AG20443 (cell line): ENCODE data around the gene CTCFL.

ENCODE experiments used
- DNase-seq: peaks from one replicate; pipeline ENCODE4 v3.0.0; 2012; ENCODE audit warnings: low spot score, mixed read lengths

CTCFL gene

GRCh38 chr20:57559658-57560553 lies 35.0 kb upstream of the CTCFL start:
- no peak for DNase-seq

- no peak for DNase-seq
Observed at GRCh38 chr20:57559289-57559634, 34.3 kb upstream of the CTCFL start.

- DNase-seq: no peak
Observed at GRCh38 chr20:57558614-57559288, 33.8 kb upstream of the CTCFL start.

- DNase-seq: no peak
Observed at GRCh38 chr20:57557926-57558613, 33.1 kb upstream of the CTCFL start.

- DNase-seq: no peak
Observed at GRCh38 chr20:57556980-57557274, 32.0 kb upstream of the CTCFL start.

- DNase-seq: no peak
Observed at GRCh38 chr20:57555457-57556184, 30.7 kb upstream of the CTCFL start.

GRCh38 chr20:57553376-57554018 lies 28.6 kb upstream of the CTCFL start:
- no peak for DNase-seq

GRCh38 chr20:57552471-57552870 lies 27.5 kb upstream of the CTCFL start:
- DNase-seq: no peak

- no peak for DNase-seq
Observed at GRCh38 chr20:57548177-57549058, 23.5 kb upstream of the CTCFL start.

GRCh38 chr20:57546956-57547649 lies 22.2 kb upstream of the CTCFL start:
- DNase-seq: no peak

- no peak for DNase-seq
Observed at GRCh38 chr20:57545927-57546662, 21.2 kb upstream of the CTCFL start.

- DNase-seq: no peak
Observed at GRCh38 chr20:57544838-57545564, 20.1 kb upstream of the CTCFL start.

GRCh38 chr20:57543754-57544153 lies 18.8 kb upstream of the CTCFL start:
- no peak for DNase-seq

- no peak for DNase-seq
Observed at GRCh38 chr20:57540890-57541580, 16.1 kb upstream of the CTCFL start.

GRCh38 chr20:57539889-57540288 lies 14.9 kb upstream of the CTCFL start:
- no peak for DNase-seq

- no peak for DNase-seq
Observed at GRCh38 chr20:57537822-57538221, 12.9 kb upstream of the CTCFL start.

GRCh38 chr20:57536771-57537724 lies 12.1 kb upstream of the CTCFL start:
- no peak for DNase-seq
